ENCODE measurements around the gene DYNC1H1. TPM values are rescaled to one million over a fixed set of nuclear protein-coding genes. Genes with fewer than 3 reads are reported as not detected.

DYNC1H1 gene
- total RNA-seq, 1 experiment from 2014 or later = 361 TPM

GRCh38 chr14:102085948-102086708 is 121.8 kb downstream of the DYNC1H1 start:
- H3K79me2 ChIP-seq (ENCODE audit: insufficient read depth, low read length) = peaks cover 59% of the 10 kb centered on the region
- H3K27me3 ChIP-seq (ENCODE audit: insufficient read depth, low read length) = no peaks in the 10 kb centered on the region
- H3K9ac ChIP-seq (ENCODE audit: low read length) = peak overlapping the region; percentile 89
- ATAC-seq = peak; percentile 15
- peaks cover 38% of the 10 kb centered on the region for H4K20me1 ChIP-seq (ENCODE audit: insufficient read depth)
- peaks cover 42 to 52% of the 10 kb centered on the region in 2 experiments for H3K36me3 ChIP-seq (ENCODE audit: control insufficient read depth in 1 of 2, insufficient read depth in 2 of 2, low read length in 2 of 2)
- peak overlapping the region; percentile 93 for H3K27ac ChIP-seq (ENCODE audit: low read depth, low read length)
- peaks cover 16 to 46% of the 10 kb centered on the region in 2 experiments for H3K4me1 ChIP-seq (ENCODE audit: control insufficient read depth in 1 of 2, insufficient read depth in 2 of 2, low read length in 2 of 2)
- DNase-seq (ENCODE audit: low read depth, low spot score) = no peak
- ChIA-PET RAD21 (ENCODE audit: low non-redundant PET in 1 of 2, low total read pairs in 2 of 2, uncharacterized antibody in 2 of 2, unreplicated experiment in 2 of 2) (no interaction called here), CTCF (no interaction called here), POLR2A (interaction anchor here (1.5 to 3.6 kb wide), 2 partner anchors 11 to 15 kb away, joined by 4 to 13 read pairs; no protein-coding TSS in a partner anchor)
- intact Hi-C loops (cut with micrococcal nuclease) = loop anchor here (1.0 to 2.0 kb wide), 2 partner anchors 8 to 15 kb away; no protein-coding TSS in a partner anchor
- H3K4me2 ChIP-seq (ENCODE audit: low read length) = peak overlapping the region; percentile 86
- peak overlapping the region; percentile 70 to 85 for H3K4me3 ChIP-seq (replicated peaks in 1 of 2; ENCODE audit: low read depth in 1 of 2, low read length in 2 of 2)
- no peaks in the 10 kb centered on the region for H3K9me3 ChIP-seq (ENCODE audit: control insufficient read depth in 1 of 2, insufficient read depth in 1 of 2, low read depth in 1 of 2, low read length in 2 of 2)
- BruUV-seq (replicated peaks) = TSS peak; percentile 58
- no peak for TF ChIP-seq EGR1 (IDR thresholded peaks at IDR 0.05; ENCODE audit: low read depth)
- no peak for TF ChIP-seq EZH2 (IDR thresholded peaks at IDR 0.05)
- no peak for TF ChIP-seq ELF1 (IDR thresholded peaks at IDR 0.05; ENCODE audit: borderline replicate concordance, low read depth)
- TF ChIP-seq CBX3 (IDR thresholded peaks at IDR 0.05; ENCODE audit: low read depth) = no peak
- TF ChIP-seq YY1 (IDR thresholded peaks at IDR 0.05; ENCODE audit: extremely low read depth, insufficient replicate concordance, low read depth, low read length) = no peak
- H2AFZ ChIP-seq (ENCODE audit: low read depth, low read length, poor library complexity, severe bottlenecking) = no peak overlapping the region
- H3K9me2 ChIP-seq (ENCODE audit: insufficient read depth) = no peaks in the 10 kb centered on the region

GRCh38 chr14:102086709-102086971 is 122.3 kb downstream of the DYNC1H1 start:
- Histone ChIP-seq H3K79me2 (ENCODE audit: insufficient read depth, low read length) (peaks cover 57% of the 10 kb centered on the region), H3K4me2 (ENCODE audit: low read length) (peak overlapping the region; percentile 86), H3K36me3 (ENCODE audit: control insufficient read depth in 1 of 2, insufficient read depth in 2 of 2, low read length in 2 of 2) (peaks cover 36 to 47% of the 10 kb centered on the region in 2 experiments), H3K4me3 (replicated peaks in 1 of 2; ENCODE audit: low read depth in 1 of 2, low read length in 2 of 2) (peak overlapping the region; percentile 70 to 85), H3K9me3 (ENCODE audit: control insufficient read depth in 1 of 2, insufficient read depth in 1 of 2, low read depth in 1 of 2, low read length in 2 of 2) (no peaks in the 10 kb centered on the region), H3K4me1 (ENCODE audit: control insufficient read depth in 1 of 2, insufficient read depth in 2 of 2, low read length in 2 of 2) (peaks cover 16 to 46% of the 10 kb centered on the region in 2 experiments), H3K27ac (ENCODE audit: low read depth, low read length) (peak overlapping the region; percentile 93), H3K9me2 (ENCODE audit: insufficient read depth) (no peaks in the 10 kb centered on the region), H3K9ac (ENCODE audit: low read length) (peak overlapping the region; percentile 89), H4K20me1 (ENCODE audit: insufficient read depth) (peaks cover 32% of the 10 kb centered on the region), H3K27me3 (ENCODE audit: insufficient read depth, low read length) (no peaks in the 10 kb centered on the region), H2AFZ (ENCODE audit: low read depth, low read length, poor library complexity, severe bottlenecking) (no peak overlapping the region)
- no peak for DNase-seq (ENCODE audit: low read depth, low spot score)
- intact Hi-C loops (cut with micrococcal nuclease) = loop anchor here (1.0 to 2.0 kb wide), 2 partner anchors 8 to 16 kb away; no protein-coding TSS in a partner anchor
- RAD21 ChIA-PET (ENCODE audit: low non-redundant PET in 1 of 2, low total read pairs in 2 of 2, uncharacterized antibody in 2 of 2, unreplicated experiment in 2 of 2) = no interaction called here
- no TSS peak for BruUV-seq (replicated peaks)
- TF ChIP-seq EGR1 (IDR thresholded peaks at IDR 0.05; ENCODE audit: low read depth) = no peak
- peak; percentile 91 for TF ChIP-seq ZFX (IDR thresholded peaks at IDR 0.05)
- ATAC-seq = no peak
- CTCF ChIA-PET = no interaction called here
- POLR2A ChIA-PET = interaction anchor here (3.6 kb wide), 1 partner anchor 12 kb away, joined by 13 read pairs; no protein-coding TSS in a partner anchor

All from HCT116 (cell line).